Measurements from ENCODE around the gene CLDN5.

CLDN5 gene

GRCh38 chr22:19501897-19502447, 22.2 kb downstream of the CLDN5 start:
- no peak for FAIRE-seq

GRCh38 chr22:19499880-19500242, 24.3 kb downstream of the CLDN5 start:
- no peak for FAIRE-seq

- FAIRE-seq: no peak
Observed at GRCh38 chr22:19499236-19499879, 24.9 kb downstream of the CLDN5 start.

- FAIRE-seq: no peak
Observed at GRCh38 chr22:19498866-19499190, 25.4 kb downstream of the CLDN5 start.

- FAIRE-seq: no peak
Observed at GRCh38 chr22:19498154-19498865, 25.9 kb downstream of the CLDN5 start.

GRCh38 chr22:19497245-19497644, 27.0 kb downstream of the CLDN5 start:
- FAIRE-seq: no peak

GRCh38 chr22:19496324-19496630, 27.9 kb downstream of the CLDN5 start:
- FAIRE-seq: no peak

- FAIRE-seq: no peak
Observed at GRCh38 chr22:19495562-19496323, 28.5 kb downstream of the CLDN5 start.

- no peak for FAIRE-seq
Observed at GRCh38 chr22:19494676-19495173, 29.5 kb downstream of the CLDN5 start.

- FAIRE-seq: no peak
Observed at GRCh38 chr22:19494001-19494560, 30.1 kb downstream of the CLDN5 start.

GRCh38 chr22:19492504-19493174, 31.6 kb downstream of the CLDN5 start:
- no peak for FAIRE-seq

GRCh38 chr22:19490628-19491230, 33.5 kb downstream of the CLDN5 start:
- FAIRE-seq: no peak

GRCh38 chr22:19488884-19489843, 35.0 kb downstream of the CLDN5 start:
- peak; percentile 87 for FAIRE-seq

GRCh38 chr22:19488285-19488684, 35.9 kb downstream of the CLDN5 start:
- no peak for FAIRE-seq

GRCh38 chr22:19483481-19484244, 40.5 kb downstream of the CLDN5 start:
- FAIRE-seq: no peak

- FAIRE-seq: no peak
Observed at GRCh38 chr22:19482297-19482696, 41.9 kb downstream of the CLDN5 start.

- FAIRE-seq: no peak
Observed at GRCh38 chr22:19480789-19481188, 43.4 kb downstream of the CLDN5 start.

- FAIRE-seq: no peak
Observed at GRCh38 chr22:19480173-19480568, 44.0 kb downstream of the CLDN5 start.

GRCh38 chr22:19479355-19480172, 44.6 kb downstream of the CLDN5 start, which contains the start of gene CDC45:
TSS of gene CDC45 (plus strand) at chr22:19479920. CDS start at chr22:19479969, 49 bp downstream.
- FAIRE-seq: peak; percentile 99
